ENCODE results near the gene MRPS27.

DNA sequence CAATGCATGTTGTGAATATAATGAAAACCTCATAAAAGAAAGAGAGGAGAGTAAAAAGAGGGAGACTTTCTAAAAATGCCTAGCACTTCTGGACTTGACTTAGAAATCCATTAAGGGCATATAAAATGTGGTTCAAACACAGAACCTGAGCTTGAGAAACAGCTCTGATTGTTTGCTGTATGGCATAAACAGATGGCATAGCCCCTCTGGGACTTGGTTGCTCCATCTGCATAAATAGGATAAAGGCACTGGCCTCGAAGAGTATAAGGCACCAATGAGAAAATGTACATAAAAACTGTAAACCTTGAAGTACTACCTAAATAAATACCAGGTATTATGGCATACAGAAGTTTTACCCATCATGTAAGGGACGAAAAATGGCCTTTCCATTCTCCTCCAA lies 23.8 kb downstream of the MRPS27 start:
- no peak for TF ChIP-seq EZH2 (IDR thresholded peaks at IDR 0.05)
- TF ChIP-seq POLR2AphosphoS5 (IDR thresholded peaks at IDR 0.05; ENCODE audit: borderline replicate concordance, low read depth, low read length) = no peak
- TF ChIP-seq FOXP2 (optimal IDR thresholded peaks at IDR 0.05; ENCODE audit: control extremely low read depth, extremely low read length, insufficient read depth) = no peak
